ENCODE data around the gene STK16.

STK16 gene

GRCh38 chr2:219205981-219206327 is 39.3 kb upstream of the STK16 start:
- H2BK120ac ChIP-seq (ENCODE audit: low read depth, low read length) = no peak overlapping the region
- no peak overlapping the region for H2BK5ac ChIP-seq (ENCODE audit: low read length)
- H3K18ac ChIP-seq (ENCODE audit: low read length) = no peak overlapping the region
- DNase-seq (ENCODE audit: low spot score) = no peak
- no peak overlapping the region for H3K14ac ChIP-seq (ENCODE audit: low read length)
- H2AFZ ChIP-seq (ENCODE audit: low read length) = peak overlapping the region; percentile 96
- no peak overlapping the region for H3K27ac ChIP-seq (replicated peaks; ENCODE audit: low read length)
- H2AK5ac ChIP-seq (ENCODE audit: low read depth, low read length) = no peak overlapping the region
- no peak overlapping the region for H3K9ac ChIP-seq (ENCODE audit: low read depth, low read length, poor library complexity)
- peak overlapping the region; percentile 54 to 88 for H3K4me3 ChIP-seq (ENCODE audit: low read length in 2 of 2)
- no CpG with 5 or more reads among the region's 7 CpGs for WGBS, 2 donors (ENCODE audit: extremely low coverage in 2 of 2, insufficient read length in 2 of 2, insufficient replicate concordance in 1 of 2)
- H4K91ac ChIP-seq (ENCODE audit: low read depth, low read length, poor library complexity) = no peak overlapping the region
- H3K79me1 ChIP-seq (ENCODE audit: low read depth, low read length) = no peaks in the 10 kb centered on the region
- H3K9me3 ChIP-seq (replicated peaks in 1 of 2; ENCODE audit: control insufficient read depth in 2 of 2, insufficient read depth in 1 of 2, low read depth in 1 of 2, low read length in 2 of 2) = peaks cover 0 to 2% of the 10 kb centered on the region in 2 donors
- H2BK15ac ChIP-seq (ENCODE audit: low read length) = no peak overlapping the region
- H3K4ac ChIP-seq (ENCODE audit: low read length) = no peak overlapping the region
- H3K36me3 ChIP-seq (replicated peaks in 1 of 2; ENCODE audit: control insufficient read depth in 2 of 2, insufficient read depth in 2 of 2, low read length in 2 of 2) = peaks cover 23 to 31% of the 10 kb centered on the region in 2 donors
- H3K27me3 ChIP-seq (ENCODE audit: control insufficient read depth in 3 of 3, insufficient read depth in 3 of 3, low read depth in 1 of 3, low read length in 3 of 3) = no peaks in the 10 kb centered on the region
- no peak overlapping the region for H4K8ac ChIP-seq (ENCODE audit: low read depth, low read length)
- peaks cover 7 to 8% of the 10 kb centered on the region in 2 donors for H3K4me1 ChIP-seq (ENCODE audit: control insufficient read depth in 2 of 2, insufficient read depth in 1 of 2, low read depth in 1 of 2, low read length in 2 of 2)
- no peak overlapping the region for H3K23ac ChIP-seq (ENCODE audit: low read depth, low read length, poor library complexity)
- H3K4me2 ChIP-seq (ENCODE audit: insufficient read depth, low read length, poor library complexity, severe bottlenecking) = peak overlapping the region; percentile 57
- H2BK12ac ChIP-seq (ENCODE audit: low read length) = no peak overlapping the region

GRCh38 chr2:219206328-219207133 is 38.7 kb upstream of the STK16 start, which contains the start of gene ZFAND2B:
Gene ZFAND2B (plus strand): TSS chr2:219206782. CDS start chr2:219206988, 206 bp downstream.
- H2BK15ac ChIP-seq (ENCODE audit: low read length) = no peak within 1 kb of the TSS
- no peak within 1 kb of the TSS for H3K14ac ChIP-seq (ENCODE audit: low read length)
- no peak within 1 kb of the TSS for H2BK5ac ChIP-seq (ENCODE audit: low read length)
- H3K4me2 ChIP-seq (ENCODE audit: insufficient read depth, low read length, poor library complexity, severe bottlenecking) = peak within 1 kb of the TSS; percentile 57
- no peak within 1 kb of the TSS for H2AK5ac ChIP-seq (ENCODE audit: low read depth, low read length)
- H3K36me3 ChIP-seq (replicated peaks in 1 of 2; ENCODE audit: control insufficient read depth in 2 of 2, insufficient read depth in 2 of 2, low read length in 2 of 2) = peaks cover 26 to 36% of the 10 kb centered on the region in 2 donors
- H3K27me3 ChIP-seq (ENCODE audit: control insufficient read depth in 3 of 3, insufficient read depth in 3 of 3, low read depth in 1 of 3, low read length in 3 of 3) = no peaks in the 10 kb centered on the region
- peak within 1 kb of the TSS; percentile 54 to 88 for H3K4me3 ChIP-seq (ENCODE audit: low read length in 2 of 2)
- no peak within 1 kb of the TSS for H4K8ac ChIP-seq (ENCODE audit: low read depth, low read length)
- H3K9me3 ChIP-seq (replicated peaks in 1 of 2; ENCODE audit: control insufficient read depth in 2 of 2, insufficient read depth in 1 of 2, low read depth in 1 of 2, low read length in 2 of 2) = peaks cover 0 to 2% of the 10 kb centered on the region in 2 donors
- H3K9ac ChIP-seq (ENCODE audit: low read depth, low read length, poor library complexity) = peak within 1 kb of the TSS; percentile 85
- no peak within 1 kb of the TSS for H2BK120ac ChIP-seq (ENCODE audit: low read depth, low read length)
- WGBS, 2 donors (ENCODE audit: extremely low coverage in 2 of 2, insufficient read length in 2 of 2, insufficient replicate concordance in 1 of 2) = no CpG with 5 or more reads among the region's 76 CpGs
- peaks cover 7 to 8% of the 10 kb centered on the region in 2 donors for H3K4me1 ChIP-seq (ENCODE audit: control insufficient read depth in 2 of 2, insufficient read depth in 1 of 2, low read depth in 1 of 2, low read length in 2 of 2)
- no peak within 1 kb of the TSS for H3K23ac ChIP-seq (ENCODE audit: low read depth, low read length, poor library complexity)
- no peak within 1 kb of the TSS for H3K4ac ChIP-seq (ENCODE audit: low read length)
- peak within 1 kb of the TSS; percentile 93 for H3K27ac ChIP-seq (replicated peaks; ENCODE audit: low read length)
- H2AFZ ChIP-seq (ENCODE audit: low read length) = peak within 1 kb of the TSS; percentile 96
- no peak within 1 kb of the TSS for H2BK12ac ChIP-seq (ENCODE audit: low read length)
- no peaks in the 10 kb centered on the region for H3K79me1 ChIP-seq (ENCODE audit: low read depth, low read length)
- H4K91ac ChIP-seq (ENCODE audit: low read depth, low read length, poor library complexity) = no peak within 1 kb of the TSS
- H3K18ac ChIP-seq (ENCODE audit: low read length) = peak within 1 kb of the TSS; percentile 98
- DNase-seq (ENCODE audit: low spot score) = peak; percentile 95

- Histone ChIP-seq H2AFZ (ENCODE audit: low read length) (peak overlapping the region; percentile 96), H3K4me2 (ENCODE audit: insufficient read depth, low read length, poor library complexity, severe bottlenecking) (peak overlapping the region; percentile 51), H4K8ac (ENCODE audit: low read depth, low read length) (no peak overlapping the region), H2BK15ac (ENCODE audit: low read length) (no peak overlapping the region), H4K91ac (ENCODE audit: low read depth, low read length, poor library complexity) (no peak overlapping the region), H3K27me3 (ENCODE audit: control insufficient read depth in 3 of 3, insufficient read depth in 3 of 3, low read depth in 1 of 3, low read length in 3 of 3) (no peaks in the 10 kb centered on the region), H3K4ac (ENCODE audit: low read length) (no peak overlapping the region), H2BK5ac (ENCODE audit: low read length) (no peak overlapping the region), H3K9me3 (replicated peaks in 1 of 2; ENCODE audit: control insufficient read depth in 2 of 2, insufficient read depth in 1 of 2, low read depth in 1 of 2, low read length in 2 of 2) (peaks cover 0 to 2% of the 10 kb centered on the region in 2 donors), H3K14ac (ENCODE audit: low read length) (no peak overlapping the region), H2BK12ac (ENCODE audit: low read length) (no peak overlapping the region), H3K4me3 (ENCODE audit: low read length in 2 of 2) (peak overlapping the region; percentile 54 to 82), H3K27ac (replicated peaks; ENCODE audit: low read length) (peak overlapping the region; percentile 93), H3K18ac (ENCODE audit: low read length) (peak overlapping the region; percentile 33), H2AK5ac (ENCODE audit: low read depth, low read length) (no peak overlapping the region), H3K4me1 (ENCODE audit: control insufficient read depth in 2 of 2, insufficient read depth in 1 of 2, low read depth in 1 of 2, low read length in 2 of 2) (peaks cover 7 to 8% of the 10 kb centered on the region in 2 donors), H2BK120ac (ENCODE audit: low read depth, low read length) (no peak overlapping the region), H3K36me3 (replicated peaks in 1 of 2; ENCODE audit: control insufficient read depth in 2 of 2, insufficient read depth in 2 of 2, low read length in 2 of 2) (peaks cover 30 to 41% of the 10 kb centered on the region in 2 donors), H3K9ac (ENCODE audit: low read depth, low read length, poor library complexity) (peak overlapping the region; percentile 45), H3K79me1 (ENCODE audit: low read depth, low read length) (no peaks in the 10 kb centered on the region), H3K23ac (ENCODE audit: low read depth, low read length, poor library complexity) (no peak overlapping the region)
- no peak for DNase-seq (ENCODE audit: low spot score)
- no CpG with 5 or more reads among the region's 22 CpGs for WGBS, 2 donors (ENCODE audit: extremely low coverage in 2 of 2, insufficient read length in 2 of 2, insufficient replicate concordance in 1 of 2)
Measured at GRCh38 chr2:219207134-219207883, 38.0 kb upstream of the STK16 start.

All from neuronal stem cell (in vitro differentiated cells).